Esophagus muscularis mucosa (tissue), 4 donors: ENCODE measurements around the gene SOWAHD. TPM values are rescaled to one million over a fixed set of nuclear protein-coding genes. Genes with fewer than 3 reads are reported as not detected.

ENCODE experiments used
- DNase-seq: peaks from one replicate; pipeline ENCODE4 v3.0.0-alpha.2; 2017; ENCODE audit errors: extremely low spot score
- H3K27ac ChIP-seq, 4 donors: fragments of 200-600 bp; sonication (generic); replicated peaks in 1 of 4; 1 replicate in 3 of 4; 2 replicates in 1 of 4; pipeline ENCODE4 v1.5.1; 2016 to 2019; ENCODE audit warnings: mild to moderate bottlenecking in 1 of 4
- H3K27me3 ChIP-seq, 4 donors: fragments of 200-600 bp; sonication (generic); one replicate each; pipeline versions ENCODE4 v1.5.1 to v1.6.0; 2016 to 2019
- H3K36me3 ChIP-seq, 4 donors: fragments of 200-600 bp; sonication (generic); one replicate each; pipeline ENCODE4 v1.5.1; 2016 to 2019
- H3K4me1 ChIP-seq, 4 donors: fragments of 200-600 bp; sonication (generic); one replicate each; pipeline ENCODE4 v1.5.1; 2016 to 2019
- H3K4me3 ChIP-seq, 4 donors: fragments of 200-600 bp; sonication (generic); 1 replicate in 2 of 4; 2 replicates in 2 of 4; pipeline ENCODE4 v1.5.1; 2016 to 2019; ENCODE audit warnings: mild to moderate bottlenecking in 4 of 4, moderate library complexity in 1 of 4
- H3K9me3 ChIP-seq, 4 donors: fragments of 200-600 bp; sonication (generic); 1 replicate in 3 of 4; 2 replicates in 1 of 4; pipeline ENCODE4 v1.5.1; 2016 to 2019
- EP300 ChIP-seq: sonication (generic); formaldehyde crosslinking; IDR thresholded peaks from one replicate; pipeline ENCODE4 v1.6.1; 2017; ENCODE audit warnings: antibody characterized with exemption
- POLR2A ChIP-seq: fragments of 450-650 bp; IDR thresholded peaks from one replicate; pipeline ENCODE4 v1.6.1; 2017; ENCODE audit warnings: antibody characterized with exemption, moderate library complexity, mild to moderate bottlenecking, low read depth
- POLR2AphosphoS5 ChIP-seq, 2 donors: sonication (generic); formaldehyde crosslinking; IDR thresholded peaks; one replicate each; pipeline ENCODE4 v1.6.1; 2017; ENCODE audit warnings: antibody characterized with exemption in 2 of 2
- WGBS: methylation state at CpG from one replicate; pipeline ENCODE4 v1.1.5; 2018; 5-methylcytosine and 5-hydroxymethylcytosine counted together
- intact Hi-C: fragments of 100-400 bp; cut with DNase I; formaldehyde crosslinking; loops from one replicate; pipeline ENCODE4 v1.15.1; 2023
- total RNA-seq, 4 donors: library from RNA; depleted of rRNA; stranded (reverse); fragments of >200 nt; gene quantifications; one replicate each; pipeline versions ENCODE4 v1.1.0 to v1.2.1, GENCODE V29; 2016
- TF ChIP-seq, protein P1 (sequence below), 3 experiments: fragments of 200-600 bp in 2 of 3; fragments of 450-650 bp in 1 of 3; sonication (generic) in 2 of 3; IDR thresholded peaks; one replicate each; pipeline ENCODE4 v1.5.1; 2017 to 2019; ENCODE audit warnings: antibody characterized with exemption in 3 of 3, mild to moderate bottlenecking in 2 of 3, moderate library complexity in 1 of 3

The SOWAHD gene, protein sequence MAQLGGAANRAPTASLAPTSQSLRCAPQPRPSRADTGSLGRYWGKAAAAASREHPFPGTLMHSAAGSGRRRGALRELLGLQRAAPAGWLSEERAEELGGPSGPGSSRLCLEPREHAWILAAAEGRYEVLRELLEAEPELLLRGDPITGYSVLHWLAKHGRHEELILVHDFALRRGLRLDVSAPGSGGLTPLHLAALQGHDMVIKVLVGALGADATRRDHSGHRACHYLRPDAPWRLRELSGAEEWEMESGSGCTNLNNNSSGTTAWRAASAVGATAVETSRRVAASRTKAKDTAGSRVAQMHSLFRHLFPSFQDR
- not detected for total RNA-seq

DNA sequence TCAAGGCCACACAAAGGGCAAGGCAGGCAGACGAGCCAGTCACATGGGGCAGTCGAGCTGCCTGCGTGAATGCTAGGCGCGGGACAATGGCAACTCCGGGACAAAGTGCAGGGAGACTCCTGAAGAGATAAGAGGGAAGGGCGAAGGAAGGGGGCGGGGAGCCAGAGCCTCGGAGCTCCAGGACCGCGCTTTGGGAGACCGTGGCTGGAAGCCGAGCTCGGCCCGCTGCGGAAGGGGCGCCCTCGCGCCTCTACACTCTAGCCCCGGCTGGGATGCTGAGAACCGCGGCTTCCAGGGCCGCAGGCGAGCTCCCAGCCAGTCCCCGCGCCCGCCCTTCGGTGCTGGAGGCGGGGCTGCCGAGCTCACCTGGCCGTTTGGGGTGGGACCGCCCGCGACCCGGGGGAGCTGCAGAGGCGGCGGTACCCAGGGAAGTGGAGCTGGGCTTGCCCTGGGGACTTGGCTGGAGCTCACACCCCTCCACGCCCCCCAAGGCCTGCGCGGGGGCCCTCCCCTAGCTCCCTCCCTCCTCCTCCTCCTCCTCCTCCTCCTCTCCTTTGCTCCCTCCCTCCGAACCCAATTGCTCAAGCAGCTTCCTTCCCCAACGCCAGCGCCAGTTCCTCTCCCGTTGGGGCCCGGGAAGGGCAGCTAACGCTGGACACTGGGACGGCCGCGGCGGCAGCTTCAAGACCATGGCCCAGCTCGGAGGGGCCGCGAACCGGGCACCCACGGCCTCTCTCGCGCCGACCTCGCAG, at the start of gene SOWAHD:
Gene SOWAHD (plus strand): TSS at position 610 of the 752 bp plus-strand sequence. CDS start 80 bp downstream, at position 690.
- no peak for DNase-seq
- Histone ChIP-seq H3K36me3 (no peaks in the 10 kb centered on the region), H3K4me3 (peak within 1 kb of the TSS; percentile 48 to 61 (median 50)), H3K9me3 (no peaks in the 10 kb centered on the region), H3K4me1 (peaks cover 5 to 17% (median 16%) of the 10 kb centered on the region in 4 donors), H3K27me3 (peaks cover 0 to 15% (median 3%) of the 10 kb centered on the region in 4 donors), H3K27ac (no peak within 1 kb of the TSS)
- 25% methylated on average over 43 of the region's 59 CpGs for WGBS
- intact Hi-C loops: no loop called here
- no peak for TF ChIP-seq EP300
- TF ChIP-seq, protein P1, sequence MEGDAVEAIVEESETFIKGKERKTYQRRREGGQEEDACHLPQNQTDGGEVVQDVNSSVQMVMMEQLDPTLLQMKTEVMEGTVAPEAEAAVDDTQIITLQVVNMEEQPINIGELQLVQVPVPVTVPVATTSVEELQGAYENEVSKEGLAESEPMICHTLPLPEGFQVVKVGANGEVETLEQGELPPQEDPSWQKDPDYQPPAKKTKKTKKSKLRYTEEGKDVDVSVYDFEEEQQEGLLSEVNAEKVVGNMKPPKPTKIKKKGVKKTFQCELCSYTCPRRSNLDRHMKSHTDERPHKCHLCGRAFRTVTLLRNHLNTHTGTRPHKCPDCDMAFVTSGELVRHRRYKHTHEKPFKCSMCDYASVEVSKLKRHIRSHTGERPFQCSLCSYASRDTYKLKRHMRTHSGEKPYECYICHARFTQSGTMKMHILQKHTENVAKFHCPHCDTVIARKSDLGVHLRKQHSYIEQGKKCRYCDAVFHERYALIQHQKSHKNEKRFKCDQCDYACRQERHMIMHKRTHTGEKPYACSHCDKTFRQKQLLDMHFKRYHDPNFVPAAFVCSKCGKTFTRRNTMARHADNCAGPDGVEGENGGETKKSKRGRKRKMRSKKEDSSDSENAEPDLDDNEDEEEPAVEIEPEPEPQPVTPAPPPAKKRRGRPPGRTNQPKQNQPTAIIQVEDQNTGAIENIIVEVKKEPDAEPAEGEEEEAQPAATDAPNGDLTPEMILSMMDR (IDR thresholded peaks at IDR 0.05): no peak
- no peak for TF ChIP-seq POLR2AphosphoS5 (IDR thresholded peaks at IDR 0.05)
- TF ChIP-seq POLR2A: no peak

DNA sequence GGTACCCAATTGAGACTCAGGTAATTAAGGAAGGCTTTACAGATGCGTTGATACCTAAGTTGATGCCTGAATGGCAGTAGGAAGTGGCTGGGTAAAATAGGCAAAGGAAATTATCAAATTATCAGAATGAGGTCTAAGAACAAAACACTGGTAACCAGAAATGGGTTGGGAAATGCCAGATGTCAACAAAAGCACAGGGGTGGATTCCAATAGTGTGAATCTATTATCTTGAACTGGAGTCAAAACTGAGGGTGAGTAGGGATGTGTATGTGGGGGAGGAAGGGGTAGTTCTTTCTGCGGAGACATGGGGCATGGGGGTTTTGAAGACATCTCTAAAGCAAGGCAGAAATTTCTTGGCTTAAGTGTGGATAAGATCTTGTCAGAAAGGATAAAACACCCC, 49.5 kb upstream of the SOWAHD start:
- Histone ChIP-seq H3K36me3 (no peaks in the 10 kb centered on the region), H3K27ac (no peak overlapping the region), H3K9me3 (no peaks in the 10 kb centered on the region), H3K27me3 (no peaks in the 10 kb centered on the region), H3K4me3 (no peak overlapping the region), H3K4me1 (no peaks in the 10 kb centered on the region)
- intact Hi-C loops: no loop called here
- 78% methylated on average over 2 of the region's 2 CpGs for WGBS
- DNase-seq: no peak
- no peak for TF ChIP-seq POLR2AphosphoS5 (IDR thresholded peaks at IDR 0.05)
- TF ChIP-seq, protein P1 (IDR thresholded peaks at IDR 0.05): no peak
- no peak for TF ChIP-seq EP300
- TF ChIP-seq POLR2A: no peak

DNA sequence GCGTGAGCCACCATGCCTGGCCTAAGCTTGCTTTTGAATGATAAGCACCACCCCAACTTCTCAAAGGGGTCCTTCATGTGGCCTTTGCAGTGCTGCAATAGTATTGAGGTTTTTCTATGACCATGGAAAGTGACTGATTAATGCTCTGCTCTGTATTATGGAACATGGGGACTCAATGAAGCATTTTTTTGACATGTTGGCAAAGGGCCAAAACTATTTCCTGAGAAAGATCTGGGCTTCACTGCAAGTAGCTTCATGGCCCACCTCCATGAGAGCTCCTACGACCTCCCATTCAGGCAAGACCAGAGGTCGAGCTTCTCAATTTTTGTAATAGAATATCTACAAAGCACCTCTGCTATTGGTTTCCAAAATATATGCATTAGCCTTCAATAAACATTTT, 48.8 kb upstream of the SOWAHD start:
- intact Hi-C loops: no loop called here
- no peaks in the 10 kb centered on the region for H3K9me3 ChIP-seq
- H3K4me3 ChIP-seq: no peak overlapping the region
- no peak for DNase-seq
- H3K4me1 ChIP-seq: no peaks in the 10 kb centered on the region
- H3K27me3 ChIP-seq: no peaks in the 10 kb centered on the region
- no peaks in the 10 kb centered on the region for H3K36me3 ChIP-seq
- 78% methylated on average over 3 of the region's 3 CpGs for WGBS
- no peak for TF ChIP-seq POLR2AphosphoS5 (IDR thresholded peaks at IDR 0.05)
- no peak for TF ChIP-seq EP300
- TF ChIP-seq POLR2A: no peak
- TF ChIP-seq, protein P1 (IDR thresholded peaks at IDR 0.05): no peak
- no peak overlapping the region for H3K27ac ChIP-seq

- 72% methylated on average over 6 of the region's 6 CpGs for WGBS
- intact Hi-C loops: no loop called here
- H3K27me3 ChIP-seq: no peaks in the 10 kb centered on the region
Measured at GRCh38 chrX:119721487-119721886, 36.9 kb upstream of the SOWAHD start.

More at GRCh38 chrX:119721487-119721886, 36.9 kb upstream of the SOWAHD start:
- Histone ChIP-seq H3K36me3 (no peaks in the 10 kb centered on the region), H3K4me1 (no peaks in the 10 kb centered on the region), H3K4me3 (no peak overlapping the region), H3K9me3 (no peaks in the 10 kb centered on the region), H3K27ac (no peak overlapping the region)
- TF ChIP-seq POLR2AphosphoS5 (IDR thresholded peaks at IDR 0.05) (no peak), EP300 (no peak), POLR2A (no peak)
- TF ChIP-seq, protein P1 (IDR thresholded peaks at IDR 0.05): no peak
- DNase-seq: no peak
